CD14-positive monocyte (primary cell): ENCODE results near the gene IFNL1. TPM values are rescaled to one million over a fixed set of nuclear protein-coding genes. Genes with fewer than 3 reads are reported as not detected.

Source experiments
- DNase-seq, 3 donors: peaks; one replicate each; pipeline ENCODE4 v3.0.0-alpha.2; 2011 to 2022
- H2AFZ ChIP-seq: 2 replicates; pipeline ENCODE4 v1.6.0; 2012; ENCODE audit warnings: mild to moderate bottlenecking, low read depth, low read length, inconsistent platforms; ENCODE audit not compliant: insufficient read depth, poor library complexity, severe bottlenecking
- H3K27ac ChIP-seq, 2 donors: 1 replicate in 1 of 2; 2 replicates in 1 of 2; pipeline ENCODE4 v1.5.1; 2012 to 2013; ENCODE audit warnings: low read length in 2 of 2, control low read depth in 1 of 2, inconsistent platforms in 1 of 2, low read depth in 1 of 2, mild to moderate bottlenecking in 1 of 2
- H3K27me3 ChIP-seq, 2 donors: one replicate each; pipeline versions ENCODE4 v1.6.0 to v1.6.1; 2011 to 2013; ENCODE audit warnings: low read length in 2 of 2; ENCODE audit not compliant: control insufficient read depth in 2 of 2, insufficient read depth in 2 of 2
- H3K36me3 ChIP-seq, 2 donors: replicated peaks in 1 of 2; 1 replicate in 1 of 2; 2 replicates in 1 of 2; pipeline versions ENCODE4 v1.5.1 to v1.6.1; 2012 to 2013; ENCODE audit warnings: low read length in 2 of 2, control low read depth in 1 of 2, inconsistent platforms in 1 of 2, mild to moderate bottlenecking in 1 of 2; ENCODE audit not compliant: insufficient read depth in 2 of 2, control insufficient read depth in 1 of 2
- H3K4me1 ChIP-seq, 2 donors: 1 replicate in 1 of 2; 2 replicates in 1 of 2; pipeline versions ENCODE4 v1.5.1 to v1.6.1; 2012 to 2013; ENCODE audit warnings: low read length in 2 of 2, control low read depth in 1 of 2, inconsistent platforms in 1 of 2, mild to moderate bottlenecking in 1 of 2, moderate library complexity in 1 of 2; ENCODE audit not compliant: insufficient read depth in 2 of 2, control insufficient read depth in 1 of 2
- H3K4me2 ChIP-seq: replicated peaks from 2 replicates; pipeline ENCODE3; 2012; ENCODE audit warnings: low read length, moderate library complexity, mild to moderate bottlenecking; ENCODE audit not compliant: poor library complexity, severe bottlenecking; ENCODE audit errors: extremely low read depth
- H3K4me3 ChIP-seq, 3 experiments: fragments of 200-600 bp in 1 of 3; sonication (generic) in 1 of 3; replicated peaks in 1 of 3; 1 replicate in 2 of 3; 2 replicates in 1 of 3; pipeline ENCODE4 v1.5.1; 2011 to 2013; ENCODE audit warnings: low read length in 3 of 3, mild to moderate bottlenecking in 3 of 3, control low read depth in 2 of 3, low read depth in 2 of 3, inconsistent platforms in 1 of 3, moderate library complexity in 1 of 3
- H3K79me2 ChIP-seq: 2 replicates; pipeline ENCODE4 v1.6.0; 2012; ENCODE audit warnings: mild to moderate bottlenecking, control low read depth, inconsistent platforms, low read length, moderate library complexity; ENCODE audit not compliant: insufficient read depth
- H3K9ac ChIP-seq: 2 replicates; pipeline ENCODE4 v1.6.0; 2017; ENCODE audit warnings: low read length, mild to moderate bottlenecking; ENCODE audit not compliant: insufficient read depth, poor library complexity, severe bottlenecking
- H3K9me3 ChIP-seq, 2 donors: replicated peaks in 1 of 2; 1 replicate in 1 of 2; 2 replicates in 1 of 2; pipeline versions ENCODE4 v1.5.1 to v1.6.1; 2012 to 2013; ENCODE audit warnings: low read length in 2 of 2, control low read depth in 1 of 2; ENCODE audit not compliant: control insufficient read depth in 1 of 2, insufficient read depth in 1 of 2
- H4K20me1 ChIP-seq: 2 replicates; pipeline ENCODE4 v1.6.0; 2012; ENCODE audit warnings: mild to moderate bottlenecking, low read length, control low read depth, moderate library complexity; ENCODE audit not compliant: insufficient read depth
- H3K27ac Mint-ChIP-seq, 7 donors: one replicate each; pipeline ENCODE4 v1.8.0; 2020; ENCODE audit warnings: mild to moderate bottlenecking in 7 of 7, mixed read lengths in 7 of 7, moderate library complexity in 6 of 7, inconsistent platforms in 2 of 7
- H3K27me3 Mint-ChIP-seq, 3 donors: one replicate each; pipeline ENCODE4 v1.8.0; 2021 to 2022; ENCODE audit warnings: low read depth in 3 of 3, mild to moderate bottlenecking in 3 of 3, mixed read lengths in 3 of 3, moderate library complexity in 3 of 3, inconsistent platforms in 1 of 3
- H3K36me3 Mint-ChIP-seq, 2 donors: one replicate each; pipeline ENCODE4 v1.8.0; 2020; ENCODE audit warnings: mixed read lengths in 2 of 2, inconsistent platforms in 1 of 2, mild to moderate bottlenecking in 1 of 2
- H3K4me1 Mint-ChIP-seq: one replicate; pipeline ENCODE4 v1.8.0; 2020; ENCODE audit warnings: mild to moderate bottlenecking, mixed read lengths
- H3K4me3 Mint-ChIP-seq, 2 donors: one replicate each; pipeline ENCODE4 v1.8.0; 2020; ENCODE audit warnings: mild to moderate bottlenecking in 2 of 2, mixed read lengths in 2 of 2, moderate library complexity in 1 of 2
- H3K9me3 Mint-ChIP-seq, 7 donors: one replicate each; pipeline ENCODE4 v1.8.0; 2020 to 2022; ENCODE audit warnings: mixed read lengths in 7 of 7, mild to moderate bottlenecking in 6 of 7, moderate library complexity in 6 of 7, inconsistent platforms in 2 of 7
- CTCF ChIP-seq: fragments of 200-600 bp; IDR thresholded peaks from one replicate; pipeline ENCODE4 v1.8.0; 2022; ENCODE audit warnings: antibody characterized with exemption, mild to moderate bottlenecking
- WGBS: methylation state at CpG from one replicate; pipeline ENCODE4 v1.1.5; 2013; ENCODE audit warnings: missing lambda C conversion rate; ENCODE audit not compliant: insufficient coverage; 5-methylcytosine and 5-hydroxymethylcytosine counted together
- intact Hi-C, 2 donors: fragments of 100-400 bp; cut with micrococcal nuclease; formaldehyde crosslinking; loops; one replicate each; pipeline versions ENCODE4 v1.15.0 to v1.15.1; 2023
- polyA plus RNA-seq, 3 donors: library from polyadenylated mRNA; depleted of rRNA in 1 of 3; unstranded in 2 of 3; stranded (reverse) in 1 of 3; fragments of 300-500 nt in 2 of 3; fragments of >200 nt in 1 of 3; fragmentation: Illumina TruSeq in 2 of 3; gene quantifications; 1 replicate in 2 of 3; 2 replicates in 1 of 3; pipeline ENCODE4 v1.2.3, GENCODE V29; 2012 to 2021

Gene IFNL1
- polyA plus RNA-seq, 3 donors, result not detected

DNA sequence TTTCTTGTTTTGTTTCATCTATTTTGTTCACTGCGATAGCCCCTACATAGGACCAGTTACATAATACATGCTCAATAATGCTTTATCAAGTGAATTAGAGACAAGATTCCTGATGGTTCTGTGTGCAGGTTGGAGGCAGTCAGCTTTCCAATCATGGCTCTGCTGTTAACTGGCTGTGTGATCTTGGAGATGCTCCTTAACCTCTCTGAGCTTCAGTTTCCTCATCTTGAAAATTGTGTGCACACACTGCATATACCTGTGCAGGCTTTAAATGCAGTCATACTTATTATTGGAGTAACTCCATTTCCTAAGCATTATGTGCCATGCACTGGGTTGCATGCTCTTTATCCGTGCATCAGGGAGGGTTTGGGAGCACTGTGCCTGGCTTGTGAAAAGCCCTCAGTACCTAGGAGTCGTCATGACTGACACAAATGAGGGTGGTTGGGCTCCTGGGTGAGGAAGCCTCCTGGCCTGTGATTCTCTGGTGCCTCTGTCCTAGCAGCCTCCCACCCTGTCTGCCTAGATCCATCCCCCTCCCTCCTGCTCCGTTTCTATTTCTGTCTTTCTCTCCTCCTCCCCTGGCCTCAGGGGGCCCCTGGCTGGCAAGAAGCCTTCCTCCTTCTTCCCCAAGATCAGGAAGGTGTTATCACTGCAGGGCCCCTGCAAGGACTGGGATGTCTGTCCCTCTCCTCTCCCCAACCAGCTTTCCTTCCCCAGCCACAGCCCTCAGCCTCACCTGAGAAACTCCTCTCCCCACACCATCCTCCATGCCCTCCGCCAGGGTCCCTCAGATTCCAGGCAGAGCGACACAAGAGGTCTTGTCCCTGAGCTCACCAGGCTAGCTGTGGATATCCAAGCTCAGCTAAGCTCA lies 8.7 kb downstream of the IFNL1 start:
- Histone ChIP-seq H3K36me3 (no peaks in the 10 kb centered on the region), H3K4me2 (no peak overlapping the region), H3K79me2 (no peaks in the 10 kb centered on the region), H3K9me3 (peaks cover 0 to 5% of the 10 kb centered on the region in 2 donors), H3K4me3 (no peak overlapping the region), H4K20me1 (no peaks in the 10 kb centered on the region), H3K27ac (no peak overlapping the region), H2AFZ (no peak overlapping the region), H3K27me3 (no peaks in the 10 kb centered on the region), H3K4me1 (no peaks in the 10 kb centered on the region), H3K9ac (no peak overlapping the region)
- H3K4me3 Mint-ChIP-seq, result no peak overlapping the region
- H3K27ac Mint-ChIP-seq, result peak overlapping the region in 2 of 7 donors; percentile 9 to 53
- intact Hi-C loops, result no loop called here
- 50% methylated on average over 4 of the region's 6 CpGs for WGBS
- H3K27me3 Mint-ChIP-seq, result peaks cover 0 to 4% (median 4%) of the 10 kb centered on the region in 3 donors
- H3K9me3 Mint-ChIP-seq, result peaks cover 0 to 4% (median 0%) of the 10 kb centered on the region in 7 donors
- TF ChIP-seq CTCF, result no peak
- peaks cover 4 to 13% of the 10 kb centered on the region in 2 donors for H3K36me3 Mint-ChIP-seq
- no peak for DNase-seq
- H3K4me1 Mint-ChIP-seq, result peaks cover 5% of the 10 kb centered on the region

DNA sequence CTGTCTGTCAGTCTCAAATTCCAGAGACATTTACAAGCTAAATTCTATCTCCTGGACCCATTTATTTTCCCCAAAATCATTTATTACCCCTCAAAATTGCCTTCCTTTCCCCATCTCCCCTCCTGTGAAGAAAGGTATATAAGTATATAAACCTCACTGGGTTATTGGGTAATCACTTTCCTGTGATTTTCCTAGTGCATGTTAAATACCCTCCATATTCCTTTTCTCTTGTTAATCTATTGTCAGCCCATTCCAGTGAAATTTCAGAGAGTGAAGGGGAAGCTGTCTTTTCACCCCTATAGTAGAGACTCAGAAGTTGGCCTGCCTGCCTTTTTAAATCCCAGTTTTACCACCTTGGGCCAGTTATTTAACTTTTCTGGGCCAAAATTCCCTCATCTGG lies 9.9 kb downstream of the IFNL1 start:
- Histone ChIP-seq H3K79me2 (no peaks in the 10 kb centered on the region), H3K27me3 (no peaks in the 10 kb centered on the region), H3K4me1 (no peaks in the 10 kb centered on the region), H3K36me3 (no peaks in the 10 kb centered on the region), H4K20me1 (no peaks in the 10 kb centered on the region), H3K9ac (no peak overlapping the region), H3K4me3 (no peak overlapping the region), H3K27ac (no peak overlapping the region), H3K9me3 (peaks cover 0 to 5% of the 10 kb centered on the region in 2 donors), H3K4me2 (no peak overlapping the region), H2AFZ (no peak overlapping the region)
- TF ChIP-seq CTCF, result no peak
- Mint-ChIP-seq H3K4me3 (no peak overlapping the region), H3K36me3 (peaks cover 4 to 25% of the 10 kb centered on the region in 2 donors), H3K9me3 (peaks cover 0 to 4% (median 0%) of the 10 kb centered on the region in 7 donors), H3K27me3 (peaks cover 0 to 4% (median 4%) of the 10 kb centered on the region in 3 donors), H3K27ac (no peak overlapping the region), H3K4me1 (peaks cover 13% of the 10 kb centered on the region)
- intact Hi-C loops, result no loop called here
- no peak for DNase-seq
